ENCODE data around the gene VGLL4.

VGLL4 gene

DNA sequence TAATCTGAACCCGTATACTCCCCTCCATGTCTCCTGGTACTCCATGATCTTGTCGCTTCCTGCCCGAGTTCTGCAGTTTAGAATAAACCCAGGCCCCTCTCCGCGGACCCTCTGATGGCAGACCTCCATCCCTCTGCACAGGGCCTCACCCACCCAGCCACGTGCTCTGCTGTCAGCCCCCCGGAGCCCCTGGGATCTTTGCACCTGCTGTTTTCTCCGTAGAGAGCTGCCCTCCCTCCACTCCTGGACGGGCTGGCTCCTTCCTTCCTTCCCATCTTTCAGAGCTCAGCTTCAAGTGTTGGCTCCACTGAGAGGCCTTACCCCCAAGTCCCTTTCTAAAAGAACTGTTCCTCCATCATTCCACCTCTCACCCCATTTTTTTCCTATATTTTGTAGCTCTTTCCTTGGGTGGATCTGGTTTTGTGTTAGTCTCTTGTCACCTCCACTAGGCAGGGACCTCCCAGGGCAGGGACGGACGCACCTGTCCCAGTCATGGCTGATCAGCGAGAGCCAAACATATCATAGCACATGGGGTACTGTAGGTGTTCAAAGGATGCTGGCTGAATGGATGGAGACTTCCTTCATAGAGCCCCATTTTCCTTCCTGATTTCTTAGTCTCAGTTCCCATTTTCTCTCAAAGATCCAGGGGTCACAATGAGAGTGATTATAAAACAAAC is 106.6 kb downstream of the VGLL4 start:
- DNase-seq (ENCODE audit: extremely low read depth, low read depth): no peak
- TF ChIP-seq, protein P1, sequence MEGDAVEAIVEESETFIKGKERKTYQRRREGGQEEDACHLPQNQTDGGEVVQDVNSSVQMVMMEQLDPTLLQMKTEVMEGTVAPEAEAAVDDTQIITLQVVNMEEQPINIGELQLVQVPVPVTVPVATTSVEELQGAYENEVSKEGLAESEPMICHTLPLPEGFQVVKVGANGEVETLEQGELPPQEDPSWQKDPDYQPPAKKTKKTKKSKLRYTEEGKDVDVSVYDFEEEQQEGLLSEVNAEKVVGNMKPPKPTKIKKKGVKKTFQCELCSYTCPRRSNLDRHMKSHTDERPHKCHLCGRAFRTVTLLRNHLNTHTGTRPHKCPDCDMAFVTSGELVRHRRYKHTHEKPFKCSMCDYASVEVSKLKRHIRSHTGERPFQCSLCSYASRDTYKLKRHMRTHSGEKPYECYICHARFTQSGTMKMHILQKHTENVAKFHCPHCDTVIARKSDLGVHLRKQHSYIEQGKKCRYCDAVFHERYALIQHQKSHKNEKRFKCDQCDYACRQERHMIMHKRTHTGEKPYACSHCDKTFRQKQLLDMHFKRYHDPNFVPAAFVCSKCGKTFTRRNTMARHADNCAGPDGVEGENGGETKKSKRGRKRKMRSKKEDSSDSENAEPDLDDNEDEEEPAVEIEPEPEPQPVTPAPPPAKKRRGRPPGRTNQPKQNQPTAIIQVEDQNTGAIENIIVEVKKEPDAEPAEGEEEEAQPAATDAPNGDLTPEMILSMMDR (IDR thresholded peaks at IDR 0.05; ENCODE audit: low read depth, low read length, missing control alignments): no peak
- no peak overlapping the region for H3K4me3 ChIP-seq (replicated peaks; ENCODE audit: low read depth, low read length)

DNA sequence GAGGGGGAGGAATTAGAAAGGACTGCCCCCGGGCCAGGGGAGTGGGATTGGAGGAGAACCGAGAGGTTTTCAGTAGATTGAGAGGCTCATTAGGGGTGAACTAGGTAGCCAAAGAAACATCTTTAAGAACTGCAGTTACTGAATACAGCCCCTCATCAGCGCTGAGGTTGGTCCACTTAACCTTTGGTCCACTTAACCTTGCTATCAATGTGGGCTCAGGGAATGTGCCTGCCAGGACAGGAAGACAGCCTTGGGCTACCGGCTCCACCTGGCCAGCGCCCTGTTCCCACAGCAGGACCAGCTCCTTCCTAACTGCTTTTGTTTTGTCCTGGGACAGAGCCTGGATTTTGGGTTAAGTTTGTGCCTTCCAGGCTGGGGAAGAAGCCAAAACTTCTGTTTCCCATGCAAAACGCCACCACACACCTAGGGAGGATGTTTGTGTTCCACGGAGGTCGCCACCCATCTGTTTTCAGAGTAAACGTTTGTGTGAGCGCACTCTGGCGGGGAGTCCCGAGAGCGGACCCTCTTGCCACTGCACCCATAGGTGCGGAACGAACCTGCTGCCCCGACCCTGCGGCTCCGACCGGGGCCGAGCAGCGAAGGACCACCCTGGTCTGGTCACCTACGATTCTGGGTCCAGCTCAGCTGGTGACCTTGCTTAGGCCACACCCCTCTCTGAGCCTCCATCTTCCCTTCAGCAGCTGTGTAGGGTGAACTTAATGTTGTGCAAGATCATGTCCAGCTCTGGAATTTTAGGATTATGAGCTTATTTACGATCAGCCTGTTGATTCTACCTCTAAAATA is 107.4 kb downstream of the VGLL4 start:
- TF ChIP-seq, protein P1 (IDR thresholded peaks at IDR 0.05; ENCODE audit: low read depth, low read length, missing control alignments): no peak
- H3K4me3 ChIP-seq (replicated peaks; ENCODE audit: low read depth, low read length): no peak overlapping the region
- no peak for DNase-seq (ENCODE audit: extremely low read depth, low read depth)

GRCh38 chr3:11535243-11535960 is 108.3 kb downstream of the VGLL4 start:
- DNase-seq (ENCODE audit: extremely low read depth, low read depth): no peak
- no peak overlapping the region for H3K4me3 ChIP-seq (replicated peaks; ENCODE audit: low read depth, low read length)
- TF ChIP-seq, protein P1 (IDR thresholded peaks at IDR 0.05; ENCODE audit: low read depth, low read length, missing control alignments): no peak

- H3K4me3 ChIP-seq (replicated peaks; ENCODE audit: low read depth, low read length): no peak overlapping the region
- TF ChIP-seq, protein P1 (IDR thresholded peaks at IDR 0.05; ENCODE audit: low read depth, low read length, missing control alignments): no peak
- no peak for DNase-seq (ENCODE audit: extremely low read depth, low read depth)
These were observed 109.0 kb downstream of the VGLL4 start for GRCh38 chr3:11534793-11535101.

DNA sequence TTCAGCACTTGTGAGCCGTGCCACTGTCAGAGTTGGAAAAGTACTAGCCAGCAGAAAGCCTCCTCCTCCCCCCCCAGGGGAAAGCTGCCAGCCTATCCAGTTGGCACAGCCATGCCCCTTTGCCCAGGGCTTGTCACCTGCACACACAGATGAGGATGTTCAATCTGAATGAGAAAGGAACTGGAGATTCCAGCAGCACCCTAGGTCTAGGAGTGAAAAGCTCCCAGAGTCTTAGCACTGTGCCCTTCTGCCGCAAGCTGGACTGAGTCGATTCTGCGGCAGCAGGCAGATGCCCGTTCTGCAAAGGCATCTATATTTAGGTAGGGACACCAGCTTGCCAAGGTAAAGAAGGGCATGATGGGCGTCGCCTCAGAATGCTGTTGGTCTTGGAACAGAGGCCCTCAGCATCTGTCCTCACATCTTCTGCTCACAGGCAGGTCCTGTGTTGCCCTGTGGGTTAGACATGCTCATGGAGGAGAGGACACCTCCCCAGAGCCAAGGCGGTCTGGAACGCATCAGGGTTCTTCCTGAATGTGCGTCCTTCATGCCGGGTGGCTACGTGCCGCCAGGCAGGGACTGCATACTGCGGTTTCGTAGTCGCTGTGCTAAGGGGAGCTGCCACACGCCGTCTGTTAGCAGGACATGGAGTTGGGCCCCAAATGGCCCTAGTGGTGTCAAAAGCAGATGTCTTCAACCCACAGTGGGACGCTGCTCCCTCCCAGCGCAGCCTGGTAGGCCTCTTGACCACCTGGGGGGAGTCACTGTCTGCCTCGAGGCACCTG is 109.5 kb downstream of the VGLL4 start:
- DNase-seq (ENCODE audit: extremely low read depth, low read depth): no peak
- H3K4me3 ChIP-seq (replicated peaks; ENCODE audit: low read depth, low read length): no peak overlapping the region

GRCh38 chr3:11532931-11533391 is 110.8 kb downstream of the VGLL4 start:
- no peak for DNase-seq (ENCODE audit: extremely low read depth, low read depth)
- TF ChIP-seq, protein P1 (IDR thresholded peaks at IDR 0.05; ENCODE audit: low read depth, low read length, missing control alignments): no peak
- no peak overlapping the region for H3K4me3 ChIP-seq (replicated peaks; ENCODE audit: low read depth, low read length)

More for the DNA sequence above, 109.5 kb downstream of the VGLL4 start:
- TF ChIP-seq, protein P1 (IDR thresholded peaks at IDR 0.05; ENCODE audit: low read depth, low read length, missing control alignments): no peak
